ENCODE measurements around the gene SMAP1. TPM values are rescaled to one million over a fixed set of nuclear protein-coding genes. Genes with fewer than 3 reads are reported as not detected.

SMAP1 gene
- total and polyA plus RNA-seq, 2 experiments from 2014 or later, result 31.1 to 34.6 TPM

- DNase-seq (ENCODE audit: low spot score) (no peak), ATAC-seq (no peak)
- Histone ChIP-seq H3K79me2 (replicated peaks; ENCODE audit: insufficient read depth) (no peaks in the 10 kb centered on the region), H3K27ac (ENCODE audit: low read depth) (no peak overlapping the region), H3K9me2 (ENCODE audit: insufficient read depth) (no peaks in the 10 kb centered on the region), H3K4me1 (ENCODE audit: insufficient read depth) (no peaks in the 10 kb centered on the region), H3K4me2 (no peak overlapping the region), H2AFZ (no peak overlapping the region), H3K4me3 (no peak overlapping the region), H4K20me1 (replicated peaks; ENCODE audit: insufficient read depth) (no peaks in the 10 kb centered on the region), H3F3A (replicated peaks; ENCODE audit: low read depth) (no peaks in the 10 kb centered on the region), H3K36me3 (ENCODE audit: insufficient read depth) (no peaks in the 10 kb centered on the region), H3K27me3 (ENCODE audit: insufficient read depth) (no peaks in the 10 kb centered on the region)
- Mint-ChIP-seq H3K4me1 (no peaks in the 10 kb centered on the region), H3K36me3 (ENCODE audit: low read depth) (peaks cover 12% of the 10 kb centered on the region), H3K9me3 (no peaks in the 10 kb centered on the region; the same call in 1 of the 3 replicates), H3K27me3 (ENCODE audit: insufficient read depth, low read depth, poor library complexity) (peaks cover 2% of the 10 kb centered on the region), H3K4me3 (no peak overlapping the region), H3K27ac (peak overlapping the region; percentile 74)
- TF ChIP-seq CTCF (conservative IDR thresholded peaks at IDR 0.05; ENCODE audit: low read depth in 2 of 2) (no peak), ZNF462 (CRISPR knock-in tag; IDR thresholded peaks at IDR 0.05) (no peak), EZH2 (IDR thresholded peaks at IDR 0.05; ENCODE audit: low read depth, unreplicated experiment) (no peak), NANOG (IDR thresholded peaks at IDR 0.05; ENCODE audit: borderline replicate concordance) (no peak), JUNB (IDR thresholded peaks at IDR 0.05; ENCODE audit: unreplicated experiment) (no peak), ETS1 (IDR thresholded peaks at IDR 0.05) (no peak), EZH2phosphoT487 (IDR thresholded peaks at IDR 0.05; ENCODE audit: unreplicated experiment) (no peak), POLR2AphosphoS5 (IDR thresholded peaks at IDR 0.05; ENCODE audit: low read depth) (no peak), CREB1 (CRISPR knock-in tag; IDR thresholded peaks at IDR 0.05; ENCODE audit: low read depth) (no peak)
Observed at GRCh38 chr6:70797625-70798024, 129.9 kb downstream of the SMAP1 start.
